SJCRH30 (cell line): ENCODE results near the gene GPX5. TPM values are rescaled to one million over a fixed set of nuclear protein-coding genes. Genes with fewer than 3 reads are reported as not detected.

Experiments
- DNase-seq, 2 experiments: peaks; one replicate each; pipeline ENCODE4 v3.0.0-alpha.2; 2015 to 2020
- H3K27ac ChIP-seq: fragments of 250-450 bp; sonication (Bioruptor Pico); 2 replicates; pipeline ENCODE4 v1.5.1; 2020; ENCODE audit warnings: mild to moderate bottlenecking, moderate library complexity
- H3K27me3 ChIP-seq: fragments of 250-450 bp; sonication (Bioruptor Pico); 2 replicates; pipeline ENCODE4 v1.5.1; 2020; ENCODE audit warnings: mild to moderate bottlenecking, moderate library complexity
- H3K36me3 ChIP-seq: fragments of 250-450 bp; sonication (Bioruptor Pico); 2 replicates; pipeline ENCODE4 v1.5.1; 2020; ENCODE audit warnings: mild to moderate bottlenecking, moderate library complexity
- H3K4me1 ChIP-seq: fragments of 250-450 bp; sonication (Bioruptor Pico); 2 replicates; pipeline ENCODE4 v1.5.1; 2020; ENCODE audit warnings: mild to moderate bottlenecking, moderate library complexity
- H3K4me3 ChIP-seq: fragments of 250-450 bp; sonication (Bioruptor Pico); 2 replicates; pipeline ENCODE4 v1.5.1; 2020; ENCODE audit warnings: mild to moderate bottlenecking, moderate library complexity
- H3K9me3 ChIP-seq: fragments of 250-450 bp; sonication (Bioruptor Pico); replicated peaks from 2 replicates; pipeline ENCODE4 v1.5.1; 2020; ENCODE audit warnings: mild to moderate bottlenecking, moderate library complexity
- total RNA-seq: library from RNA; depleted of rRNA; stranded (reverse); fragments of >200 nt; shearing (Covaris generic); gene quantifications from 2 replicates; pipeline ENCODE4 v1.2.3, GENCODE V29; 2014; rRNA removed

GPX5 gene, protein sequence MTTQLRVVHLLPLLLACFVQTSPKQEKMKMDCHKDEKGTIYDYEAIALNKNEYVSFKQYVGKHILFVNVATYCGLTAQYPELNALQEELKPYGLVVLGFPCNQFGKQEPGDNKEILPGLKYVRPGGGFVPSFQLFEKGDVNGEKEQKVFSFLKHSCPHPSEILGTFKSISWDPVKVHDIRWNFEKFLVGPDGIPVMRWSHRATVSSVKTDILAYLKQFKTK
- not detected in 2 replicates for total RNA-seq

DNA sequence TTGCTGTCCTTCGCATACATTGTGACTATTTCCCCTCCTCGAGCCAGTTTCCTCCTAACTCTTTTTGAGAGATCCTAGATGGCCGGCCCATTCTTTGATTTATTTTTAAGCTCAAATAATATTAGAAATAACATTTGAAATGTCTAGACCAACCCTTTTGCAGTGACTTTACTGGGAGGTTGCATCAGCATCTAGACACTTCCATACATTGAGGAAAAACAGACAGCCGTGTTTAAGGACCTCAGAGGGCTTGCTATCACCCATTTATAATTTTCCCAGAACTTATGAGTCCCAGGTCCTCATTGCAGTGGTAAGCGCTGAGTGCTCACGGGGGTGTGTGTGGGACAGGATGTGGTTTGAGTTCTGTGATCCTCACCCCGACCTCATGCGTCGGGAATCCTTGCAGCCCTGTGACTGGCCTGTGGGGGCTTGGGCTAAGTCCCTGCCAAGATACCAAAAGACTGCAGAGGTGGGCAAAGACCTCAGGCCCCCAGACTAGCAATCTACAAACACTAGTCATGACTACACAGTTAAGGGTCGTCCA lies at the start of gene GPX5:
Gene GPX5, plus strand, starts transcription at position 386 of the 544 bp plus-strand sequence. Its CDS starts 133 bp downstream, at position 519.
- Histone ChIP-seq H3K4me3 (no peak within 1 kb of the TSS), H3K9me3 (no peaks in the 10 kb centered on the region), H3K27me3 (no peaks in the 10 kb centered on the region; the same call in 1 of the 2 replicates), H3K4me1 (peaks cover 5% of the 10 kb centered on the region), H3K27ac (no peak within 1 kb of the TSS), H3K36me3 (no peaks in the 10 kb centered on the region)
- DNase-seq: peak in 1 of 2 experiments; percentile 10

DNA sequence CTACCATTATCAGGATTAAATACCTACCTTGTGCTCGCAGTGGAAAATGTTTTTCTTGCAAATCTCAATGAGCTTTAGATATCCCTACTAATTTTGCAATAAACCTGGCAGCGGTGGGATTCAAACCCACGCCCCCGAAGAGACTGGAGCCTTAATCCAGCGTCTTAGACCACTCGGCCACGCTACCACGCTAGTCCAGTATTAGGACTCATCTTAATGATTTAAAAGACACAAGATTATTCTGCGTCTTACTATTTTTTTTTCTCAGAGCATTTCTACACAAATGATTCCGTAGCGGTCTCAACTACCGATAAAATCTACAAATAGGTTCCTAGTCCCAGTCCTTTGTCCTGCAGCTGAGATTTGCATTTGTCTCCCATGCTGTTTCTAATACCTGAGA lies 47.2 kb upstream of the GPX5 start:
- no peaks in the 10 kb centered on the region for H3K4me1 ChIP-seq

DNA sequence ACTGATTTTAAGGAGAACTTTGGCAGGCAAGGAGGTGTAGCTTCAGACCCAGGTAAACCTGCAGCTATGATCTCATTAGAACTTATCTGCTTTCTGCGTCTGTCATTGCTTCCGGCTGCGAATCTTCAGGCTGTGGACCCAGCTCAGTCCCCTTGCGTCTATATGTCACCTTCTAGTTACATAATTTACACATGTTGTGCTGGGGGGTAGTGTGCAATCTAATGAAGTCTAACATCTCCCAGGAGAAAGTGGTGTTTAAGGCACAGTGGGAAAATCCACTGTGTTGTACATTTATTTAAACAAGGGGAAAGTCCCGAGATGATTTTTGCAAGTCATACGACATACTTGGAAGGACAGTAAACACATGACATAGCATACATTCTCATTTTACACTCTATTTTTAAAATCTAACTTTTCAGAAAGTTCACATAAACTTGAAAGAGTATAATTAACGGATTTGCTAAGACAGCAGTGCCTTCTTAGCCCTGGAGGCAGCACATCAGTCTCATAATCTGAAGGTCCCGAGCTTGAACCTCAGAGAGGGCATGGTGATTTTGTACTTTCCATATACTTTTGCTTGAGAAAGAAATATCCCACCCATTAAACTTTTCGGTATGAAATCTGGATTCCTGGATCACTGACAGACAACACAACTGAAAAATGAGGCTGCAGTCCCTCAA lies 45.3 kb upstream of the GPX5 start:
- DNase-seq: no peak
- Histone ChIP-seq H3K27me3 (no peaks in the 10 kb centered on the region), H3K36me3 (no peaks in the 10 kb centered on the region)

More for the DNA sequence above, 47.2 kb upstream of the GPX5 start:
- H3K36me3 ChIP-seq: no peaks in the 10 kb centered on the region
- no peak overlapping the region for H3K4me3 ChIP-seq
- H3K9me3 ChIP-seq: no peaks in the 10 kb centered on the region
- DNase-seq: no peak
- H3K27ac ChIP-seq: no peak overlapping the region
- H3K27me3 ChIP-seq: no peaks in the 10 kb centered on the region

DNA sequence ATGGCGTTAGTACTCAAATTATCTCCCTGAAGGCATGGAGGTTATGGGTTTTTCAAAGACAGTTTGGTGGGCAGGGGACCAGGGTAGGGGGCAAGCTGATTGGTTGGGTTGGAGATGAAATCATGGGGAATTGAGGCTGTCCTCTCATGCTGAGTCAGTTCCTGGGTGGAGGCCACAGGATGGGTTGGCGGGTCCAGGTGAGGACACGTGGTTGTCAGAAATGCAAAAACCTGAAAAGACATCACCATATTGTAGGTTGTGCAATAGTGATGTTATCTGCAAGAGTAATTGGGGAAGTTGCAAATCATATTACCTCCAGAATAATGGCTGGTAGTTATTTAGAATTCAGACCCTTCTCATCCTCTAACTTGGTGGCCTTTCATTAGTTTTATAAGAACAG lies 40.2 kb upstream of the GPX5 start:
- H3K36me3 ChIP-seq: no peaks in the 10 kb centered on the region
- no peaks in the 10 kb centered on the region for H3K27me3 ChIP-seq
- H3K27ac ChIP-seq: no peak overlapping the region
- no peaks in the 10 kb centered on the region for H3K9me3 ChIP-seq
- no peak overlapping the region for H3K4me3 ChIP-seq
- DNase-seq: no peak
- H3K4me1 ChIP-seq: no peaks in the 10 kb centered on the region

More for the DNA sequence above, 45.3 kb upstream of the GPX5 start:
- Histone ChIP-seq H3K4me1 (no peaks in the 10 kb centered on the region), H3K27ac (no peak overlapping the region), H3K9me3 (no peaks in the 10 kb centered on the region), H3K4me3 (no peak overlapping the region)

DNA sequence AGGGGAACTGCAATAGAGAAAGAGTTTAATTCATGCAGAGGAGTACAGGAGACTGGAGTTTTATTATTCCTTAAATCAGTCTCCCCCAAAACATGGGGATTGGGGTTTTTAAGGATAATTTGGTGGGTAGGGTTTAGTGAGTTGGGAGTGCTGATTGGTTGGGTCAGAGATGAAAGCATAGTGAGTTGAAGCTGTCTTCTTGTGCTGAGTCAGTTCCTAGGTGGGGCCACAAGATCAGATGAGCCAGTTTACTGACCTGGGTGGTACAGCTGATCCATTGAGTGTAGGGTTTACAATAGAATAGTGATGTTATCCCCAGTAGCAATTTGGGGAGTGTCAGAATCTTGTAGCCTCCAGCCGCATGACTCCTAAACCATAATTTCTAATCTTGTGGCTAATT lies 39.1 kb upstream of the GPX5 start:
- DNase-seq: no peak
- Histone ChIP-seq H3K27me3 (no peaks in the 10 kb centered on the region), H3K4me1 (no peaks in the 10 kb centered on the region), H3K27ac (no peak overlapping the region), H3K36me3 (no peaks in the 10 kb centered on the region), H3K9me3 (no peaks in the 10 kb centered on the region), H3K4me3 (no peak overlapping the region)

DNA sequence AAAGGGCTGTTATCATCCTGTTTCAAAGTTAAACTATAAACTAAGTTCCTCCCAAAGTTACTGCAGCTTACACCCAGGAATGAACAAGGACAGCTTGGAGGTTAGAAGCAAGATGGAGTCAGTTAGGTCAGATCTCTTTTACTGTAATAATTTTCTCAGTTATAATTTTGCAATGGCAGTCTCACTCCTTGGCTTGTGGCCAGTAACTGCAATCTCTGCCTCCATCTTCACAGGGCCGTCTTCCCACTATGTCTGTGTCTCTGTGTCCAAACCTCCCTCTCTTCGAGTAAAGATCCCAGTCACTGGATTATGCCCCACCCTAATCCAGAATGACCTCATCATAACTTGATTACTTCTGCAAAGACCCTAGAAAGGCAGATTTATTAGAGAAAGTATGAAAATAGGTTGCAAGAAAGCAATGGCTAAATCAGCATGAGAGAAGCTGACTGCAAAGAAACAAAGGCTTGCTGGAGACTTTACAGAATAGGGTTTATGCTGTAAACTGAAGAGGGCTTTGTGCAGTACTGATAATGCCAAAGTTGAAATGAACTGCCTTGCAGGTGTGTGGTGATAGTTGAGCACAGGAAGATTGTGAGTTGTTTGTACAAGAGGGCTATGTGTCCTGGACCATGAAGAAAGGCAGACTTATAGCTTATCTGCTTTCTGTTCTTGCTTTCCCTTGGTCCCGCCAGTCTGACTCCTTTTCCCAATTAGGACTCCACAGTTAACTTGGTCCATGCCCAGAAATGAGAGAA lies 38.5 kb upstream of the GPX5 start:
- Histone ChIP-seq H3K36me3 (no peaks in the 10 kb centered on the region), H3K4me1 (no peaks in the 10 kb centered on the region), H3K9me3 (no peaks in the 10 kb centered on the region), H3K27ac (no peak overlapping the region), H3K4me3 (no peak overlapping the region), H3K27me3 (no peaks in the 10 kb centered on the region)
- DNase-seq: no peak

DNA sequence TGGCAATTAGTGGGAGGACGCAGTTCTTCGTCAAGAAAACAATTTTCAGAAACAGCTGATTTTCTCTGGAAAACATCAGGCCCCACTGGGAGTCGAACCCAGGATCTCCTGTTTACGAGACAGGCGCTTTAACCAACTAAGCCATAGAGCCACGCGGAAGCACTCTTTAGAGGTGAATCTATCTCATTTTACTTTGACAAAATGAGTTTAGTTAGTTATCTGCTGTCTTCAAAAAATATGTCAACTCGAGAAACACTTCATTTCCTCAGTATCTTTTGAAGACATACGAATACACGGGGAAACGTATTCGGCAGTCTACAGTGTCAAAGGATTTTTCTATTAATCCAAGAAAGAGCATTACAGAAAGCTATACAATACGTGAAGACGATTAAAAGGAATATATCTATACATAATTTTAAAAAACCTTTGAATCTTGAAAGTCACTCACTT lies 36.7 kb upstream of the GPX5 start:
- H3K4me1 ChIP-seq: no peaks in the 10 kb centered on the region
- H3K4me3 ChIP-seq: peak overlapping the region; percentile 22
- H3K27me3 ChIP-seq: no peaks in the 10 kb centered on the region
- H3K27ac ChIP-seq: no peak overlapping the region
- DNase-seq: peak in 1 of 2 experiments; percentile 23
- H3K36me3 ChIP-seq: no peaks in the 10 kb centered on the region
- no peaks in the 10 kb centered on the region for H3K9me3 ChIP-seq

DNA sequence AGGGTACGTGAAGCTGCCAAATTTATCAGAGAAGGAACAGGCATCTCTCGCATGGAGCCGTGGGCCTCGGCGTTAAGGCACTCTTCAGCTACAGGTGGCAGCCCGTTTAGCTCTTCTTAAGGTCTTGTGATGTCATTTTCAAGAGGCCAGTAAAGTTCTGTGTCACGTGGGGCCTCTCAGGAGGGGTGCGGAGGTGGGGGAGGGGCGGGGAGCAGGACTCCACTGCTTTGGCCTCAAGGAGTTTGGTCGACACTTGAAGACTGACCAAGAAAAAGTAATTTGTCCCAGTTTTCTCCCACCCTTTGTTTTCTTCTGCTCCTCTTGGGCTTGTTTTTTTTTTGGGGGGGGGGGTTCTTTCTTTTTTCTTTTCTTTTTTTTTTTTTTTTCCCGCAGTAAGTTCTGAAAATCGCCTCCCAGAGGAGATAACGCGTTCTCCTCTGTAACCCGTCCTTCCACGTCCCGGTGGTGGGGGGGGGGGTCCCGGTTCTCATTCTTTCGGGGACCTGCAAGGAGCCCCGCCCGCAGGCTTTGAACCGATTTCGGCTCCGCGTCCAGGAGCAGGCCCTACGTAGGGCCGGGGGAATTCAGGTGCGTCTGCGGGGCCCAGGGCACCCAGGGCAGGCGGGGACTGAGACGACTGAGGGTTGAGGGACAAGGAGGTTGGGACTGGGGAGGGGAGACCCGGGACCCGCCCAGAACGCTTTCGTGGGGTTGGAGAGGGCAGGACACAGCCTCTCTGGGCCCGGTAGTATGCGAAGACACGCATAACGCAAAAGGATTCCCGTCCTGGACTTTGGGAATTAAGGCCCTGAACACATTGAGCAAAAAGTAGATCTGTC lies 36.1 kb upstream of the GPX5 start:
- Histone ChIP-seq H3K27ac (no peak overlapping the region), H3K27me3 (no peaks in the 10 kb centered on the region), H3K4me3 (peak overlapping the region; percentile 27), H3K9me3 (no peaks in the 10 kb centered on the region), H3K36me3 (no peaks in the 10 kb centered on the region), H3K4me1 (no peaks in the 10 kb centered on the region)
- DNase-seq: peak in 1 of 2 experiments; percentile 14

DNA sequence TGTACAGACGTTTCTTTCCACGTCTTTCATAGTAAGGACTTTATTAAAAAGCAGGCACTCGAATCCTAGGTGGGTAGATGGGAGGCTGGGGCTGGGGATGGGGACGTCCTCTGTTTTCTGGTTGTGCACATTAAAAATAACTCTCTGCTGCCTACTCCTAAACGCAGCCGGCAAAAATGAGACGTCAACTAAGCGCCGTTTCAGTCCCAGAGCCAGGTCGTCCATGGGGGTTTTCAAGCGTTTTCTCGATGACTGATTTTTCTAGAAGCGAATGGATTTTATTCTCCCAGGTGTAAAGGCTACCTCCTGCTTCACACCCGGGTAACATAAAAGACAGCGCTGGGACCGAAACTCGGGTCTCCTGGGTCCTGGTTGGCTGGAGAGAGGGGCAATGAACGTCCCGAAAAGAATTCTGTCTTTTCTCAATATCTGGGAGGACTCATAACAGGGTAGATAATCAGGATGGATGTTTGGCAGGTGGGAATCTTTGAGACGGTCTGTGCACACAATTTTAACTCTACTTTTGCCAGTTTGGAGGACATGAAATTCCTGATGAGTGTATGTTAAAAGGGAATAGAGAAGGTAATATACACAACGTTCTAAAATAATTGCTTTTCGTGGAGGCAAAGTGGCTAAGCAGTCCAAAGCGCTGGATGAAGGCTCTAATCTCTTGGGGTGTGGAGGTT lies 35.3 kb upstream of the GPX5 start:
- Histone ChIP-seq H3K9me3 (no peaks in the 10 kb centered on the region), H3K36me3 (no peaks in the 10 kb centered on the region), H3K4me1 (no peaks in the 10 kb centered on the region), H3K27ac (no peak overlapping the region), H3K27me3 (no peaks in the 10 kb centered on the region), H3K4me3 (peak overlapping the region; percentile 27)
- DNase-seq: no peak

DNA sequence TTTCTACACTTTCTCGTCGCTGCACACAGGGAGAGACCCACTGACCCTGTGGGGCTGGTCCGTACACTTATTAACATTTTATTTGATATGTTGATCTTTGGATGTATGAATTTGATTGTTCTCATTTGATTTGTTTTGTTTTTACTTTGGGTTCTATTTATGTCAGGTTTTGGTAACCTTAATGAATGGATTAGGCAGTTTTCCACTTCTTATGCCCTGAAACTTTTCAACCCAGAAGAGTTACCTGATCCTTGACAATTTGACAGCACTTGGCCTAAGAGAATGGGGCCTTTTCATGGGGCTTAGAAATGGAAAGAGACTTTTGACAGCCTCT lies 33.7 kb upstream of the GPX5 start:
- H3K4me1 ChIP-seq: no peaks in the 10 kb centered on the region
- DNase-seq: no peak
- H3K27me3 ChIP-seq: no peaks in the 10 kb centered on the region
- H3K36me3 ChIP-seq: no peaks in the 10 kb centered on the region
- no peak overlapping the region for H3K4me3 ChIP-seq
- H3K27ac ChIP-seq: no peak overlapping the region
- H3K9me3 ChIP-seq: no peaks in the 10 kb centered on the region

DNA sequence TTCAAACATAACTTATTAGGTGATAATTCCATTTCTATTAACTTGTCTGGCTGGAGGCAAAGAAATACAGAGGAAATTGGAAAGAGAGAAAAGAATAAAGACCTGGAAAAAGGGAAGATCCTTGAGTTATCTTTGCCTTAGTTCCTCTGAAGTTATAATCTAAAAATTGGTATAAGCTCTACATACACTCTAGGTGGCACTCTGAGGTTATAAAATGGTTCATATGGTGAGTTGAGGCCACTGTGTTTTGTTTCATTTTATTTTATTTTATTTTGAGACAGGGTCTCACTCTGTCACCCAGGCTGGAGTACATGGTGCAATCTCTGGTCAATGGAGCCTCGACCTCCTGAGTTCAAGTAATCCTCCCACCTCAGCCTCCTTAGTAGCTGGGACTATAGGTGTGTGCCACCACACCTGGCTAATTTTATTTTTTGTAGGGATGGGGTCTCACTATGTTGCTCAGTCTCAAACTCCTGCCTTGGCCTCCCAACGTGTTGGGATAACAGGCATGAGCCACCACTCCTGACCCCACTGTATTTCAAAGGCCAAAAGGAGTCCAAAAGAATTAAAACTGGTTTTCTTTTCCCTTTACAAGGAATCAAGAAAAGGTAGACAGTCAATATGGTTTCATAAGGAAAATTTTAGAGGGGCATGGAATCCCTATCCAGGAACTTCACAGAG lies 29.4 kb upstream of the GPX5 start:
- DNase-seq: peak in 1 of 2 experiments; percentile 7

DNA sequence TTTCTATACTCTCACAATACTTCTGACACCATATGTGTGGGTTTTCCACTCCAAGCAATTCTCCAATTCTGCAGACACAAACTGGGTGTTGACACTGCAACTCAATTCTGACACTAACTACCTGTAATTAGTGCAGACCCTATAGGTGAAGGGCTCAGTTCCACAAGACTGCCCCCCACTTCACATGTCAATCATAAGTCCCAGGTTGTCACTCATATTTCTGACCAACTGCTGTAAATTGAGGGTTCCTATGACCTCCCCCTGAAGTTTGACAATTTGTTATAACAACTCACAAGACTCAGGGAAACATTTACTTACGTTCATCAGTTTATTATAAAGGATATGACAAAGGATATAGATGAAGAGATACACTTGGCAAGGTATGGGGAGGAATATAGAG lies 28.4 kb upstream of the GPX5 start:
- Histone ChIP-seq H3K27me3 (no peaks in the 10 kb centered on the region), H3K4me1 (no peaks in the 10 kb centered on the region), H3K36me3 (no peaks in the 10 kb centered on the region), H3K4me3 (no peak overlapping the region), H3K27ac (no peak overlapping the region), H3K9me3 (no peaks in the 10 kb centered on the region)
- DNase-seq: no peak

More for the DNA sequence above, 29.4 kb upstream of the GPX5 start:
- no peaks in the 10 kb centered on the region for H3K36me3 ChIP-seq
- no peak overlapping the region for H3K4me3 ChIP-seq
- H3K4me1 ChIP-seq: no peaks in the 10 kb centered on the region
- no peak overlapping the region for H3K27ac ChIP-seq
- H3K27me3 ChIP-seq: no peaks in the 10 kb centered on the region
- H3K9me3 ChIP-seq: no peaks in the 10 kb centered on the region

DNA sequence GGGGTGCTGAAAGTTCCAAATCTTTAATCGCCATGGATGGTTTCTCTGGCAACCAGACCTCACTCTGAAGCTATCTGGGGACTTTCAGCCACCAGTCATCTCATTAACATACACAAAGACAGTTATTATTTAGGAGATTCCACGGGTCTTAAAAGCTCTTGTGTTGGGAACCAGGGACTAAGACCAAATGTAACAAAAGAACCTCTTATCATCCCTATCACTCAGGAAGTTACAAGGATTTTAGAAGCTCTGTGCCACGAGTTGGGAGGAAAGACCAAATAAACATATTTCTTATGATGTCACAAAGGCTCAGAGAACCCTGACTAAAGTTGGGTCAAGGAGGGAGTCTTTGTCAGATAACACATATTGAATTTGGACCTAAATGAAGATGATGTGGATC lies 27.8 kb upstream of the GPX5 start:
- no peak overlapping the region for H3K4me3 ChIP-seq
- no peaks in the 10 kb centered on the region for H3K27me3 ChIP-seq
- H3K9me3 ChIP-seq: no peaks in the 10 kb centered on the region

More for the DNA sequence above, 27.8 kb upstream of the GPX5 start:
- Histone ChIP-seq H3K4me1 (no peaks in the 10 kb centered on the region), H3K36me3 (no peaks in the 10 kb centered on the region), H3K27ac (no peak overlapping the region)
- peak in 1 of 2 experiments; percentile 1 for DNase-seq
